Fibroblast of skin of left quadriceps (primary cell): Measurements from ENCODE around the gene POLD4.
"Not testable (repeated sequence)": the region's sequence is repeated elsewhere in the genome, so short reads cannot be mapped to it uniquely, and the experiment has no call there.

Source experiments
- DNase-seq, 2 experiments: peaks; one replicate each; pipeline ENCODE4 v3.0.0-alpha.2; 2013; ENCODE audit warnings: low read depth in 2 of 2

The POLD4 gene

DNA sequence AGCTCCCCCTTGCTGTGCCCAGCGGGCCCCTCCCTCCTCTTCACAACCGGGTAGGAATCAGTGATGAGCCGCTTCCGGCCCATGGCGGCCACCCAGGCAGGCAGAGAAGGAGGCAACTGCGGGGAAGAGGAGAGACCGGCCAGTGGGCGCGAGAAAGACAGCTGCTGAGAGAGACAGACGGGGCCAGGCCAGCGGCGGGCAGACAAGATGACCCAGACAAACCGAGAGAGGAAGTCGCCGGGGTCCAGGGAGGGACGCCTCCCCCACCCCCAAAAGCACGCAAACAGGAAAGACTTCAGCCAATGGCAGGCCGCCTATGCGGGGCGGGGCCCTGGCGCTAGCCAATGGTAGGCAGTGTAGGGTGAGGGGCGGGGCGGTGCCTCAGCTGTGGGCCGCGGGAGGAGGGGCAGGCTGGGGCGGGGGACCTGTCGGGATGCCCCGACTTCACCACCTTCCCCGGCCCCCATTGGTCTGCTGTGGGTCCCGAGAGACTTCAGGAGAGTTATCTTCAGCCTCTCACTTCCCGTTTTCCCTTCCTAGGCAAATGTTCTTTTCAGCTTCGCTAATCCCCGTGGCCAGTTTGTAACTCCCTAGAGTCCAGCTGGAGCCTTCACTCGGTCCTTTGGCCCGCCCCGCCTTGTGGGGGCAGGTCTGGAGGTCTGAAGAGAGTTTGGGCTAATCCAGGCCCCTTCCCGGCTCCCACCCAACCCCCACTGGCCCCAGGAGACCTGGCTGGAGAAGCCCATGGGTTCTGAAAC is at the start of gene POLD4:
TSS of gene POLD4 (minus strand) at position 230 of the 758 bp plus-strand sequence. CDS start at position 83, 147 bp downstream.
- peak; percentile 88 for DNase-seq

DNA sequence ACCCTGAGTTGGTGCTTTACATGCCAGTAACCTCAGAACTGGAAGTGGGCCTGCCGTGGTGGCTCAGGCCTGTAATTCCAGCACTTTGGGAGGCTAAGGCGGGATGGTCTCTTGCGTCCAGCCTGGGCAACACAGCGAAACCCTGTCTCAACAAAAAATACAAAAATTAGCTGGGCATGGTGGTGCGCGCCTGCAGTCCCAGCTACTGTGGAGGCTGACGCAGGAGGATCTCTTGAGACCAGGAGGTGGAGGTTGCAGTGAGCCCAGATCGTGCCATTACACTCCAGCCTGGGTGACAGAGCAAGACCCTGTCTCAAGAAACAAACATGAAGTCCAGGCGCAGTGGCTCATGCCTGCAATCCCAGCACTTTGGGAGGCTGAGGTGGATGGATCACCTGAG is 49.7 kb upstream of the POLD4 start:
- not testable (repeated sequence) for DNase-seq

DNA sequence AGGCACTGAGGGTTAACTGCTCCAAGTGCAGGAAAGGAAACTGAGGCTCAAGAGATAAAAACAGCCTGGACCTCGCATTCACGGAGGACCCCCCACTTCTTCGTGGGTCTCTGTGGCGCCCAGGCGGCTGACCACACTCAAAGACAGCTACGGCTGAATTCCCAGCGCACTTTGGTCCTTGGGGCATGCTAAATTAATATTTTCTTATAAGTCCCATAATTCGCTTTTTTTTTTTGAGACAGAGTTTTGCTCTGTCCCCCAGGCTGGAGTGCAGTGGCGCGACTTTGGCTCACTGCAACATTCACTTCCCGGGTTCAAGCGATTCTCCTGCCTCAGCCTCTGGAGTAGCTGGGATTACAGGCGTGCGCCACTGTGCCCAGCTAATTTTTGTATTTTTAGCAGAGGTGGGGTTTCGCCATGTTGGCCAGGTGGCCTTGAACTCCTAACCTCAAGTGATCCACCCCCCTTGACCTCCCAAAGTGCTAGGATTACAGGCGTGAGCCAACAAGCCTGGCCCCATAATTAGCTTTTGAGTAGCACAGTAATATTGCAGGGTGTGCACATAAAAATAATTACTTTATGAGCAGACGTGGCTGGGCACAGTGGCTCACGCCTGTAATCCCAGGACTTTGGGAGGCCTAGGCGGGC is 49.0 kb upstream of the POLD4 start:
- not testable (repeated sequence) for DNase-seq

DNA sequence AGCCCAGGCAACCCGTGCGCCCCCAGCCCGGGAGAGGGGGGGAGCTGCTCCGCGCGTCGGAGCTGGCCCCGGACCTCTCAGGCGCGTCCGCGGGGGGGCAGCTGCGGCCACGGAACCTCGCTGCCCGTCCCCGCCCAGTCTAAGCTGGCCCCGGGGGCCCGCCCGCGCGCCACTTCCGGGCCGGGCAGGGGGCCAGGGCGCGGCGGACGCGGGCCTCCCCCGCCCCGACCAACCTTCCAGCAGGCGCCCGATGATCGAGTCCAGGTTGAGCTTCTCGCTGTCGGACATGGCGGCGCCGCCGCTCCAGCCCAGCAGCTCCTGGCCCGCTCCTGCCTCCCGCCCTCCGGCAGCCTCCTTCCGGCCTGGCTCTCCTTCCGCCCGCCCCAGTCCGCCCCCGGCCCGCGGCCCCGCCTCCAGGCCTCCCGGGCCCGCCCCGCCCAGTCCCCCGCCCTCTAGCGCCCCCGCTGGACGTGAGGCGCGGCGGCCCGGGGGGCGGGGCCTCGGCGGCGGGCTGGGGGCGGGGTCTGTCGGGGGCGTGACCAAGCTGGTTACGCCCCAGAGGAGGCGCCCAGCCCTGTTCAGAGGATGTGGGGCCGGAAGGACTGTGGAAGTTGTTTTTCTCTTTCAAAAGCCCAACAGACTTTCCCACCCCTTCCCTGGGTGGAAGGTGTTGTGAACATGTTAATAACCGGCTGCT is 48.3 kb upstream of the POLD4 start, which contains the start of gene PPP1CA:
TSS of gene PPP1CA (minus strand) at position 364 of the 697 bp plus-strand sequence. CDS start at position 288, 76 bp downstream.
- peak; percentile 73 to 75 for DNase-seq

- no peak for DNase-seq
Observed at GRCh38 chr11:67400942-67401494, 47.7 kb upstream of the POLD4 start.

GRCh38 chr11:67400251-67400941 is 47.0 kb upstream of the POLD4 start:
- DNase-seq, result no peak

GRCh38 chr11:67398661-67399563 is 45.6 kb upstream of the POLD4 start:
- DNase-seq, result no peak

DNA sequence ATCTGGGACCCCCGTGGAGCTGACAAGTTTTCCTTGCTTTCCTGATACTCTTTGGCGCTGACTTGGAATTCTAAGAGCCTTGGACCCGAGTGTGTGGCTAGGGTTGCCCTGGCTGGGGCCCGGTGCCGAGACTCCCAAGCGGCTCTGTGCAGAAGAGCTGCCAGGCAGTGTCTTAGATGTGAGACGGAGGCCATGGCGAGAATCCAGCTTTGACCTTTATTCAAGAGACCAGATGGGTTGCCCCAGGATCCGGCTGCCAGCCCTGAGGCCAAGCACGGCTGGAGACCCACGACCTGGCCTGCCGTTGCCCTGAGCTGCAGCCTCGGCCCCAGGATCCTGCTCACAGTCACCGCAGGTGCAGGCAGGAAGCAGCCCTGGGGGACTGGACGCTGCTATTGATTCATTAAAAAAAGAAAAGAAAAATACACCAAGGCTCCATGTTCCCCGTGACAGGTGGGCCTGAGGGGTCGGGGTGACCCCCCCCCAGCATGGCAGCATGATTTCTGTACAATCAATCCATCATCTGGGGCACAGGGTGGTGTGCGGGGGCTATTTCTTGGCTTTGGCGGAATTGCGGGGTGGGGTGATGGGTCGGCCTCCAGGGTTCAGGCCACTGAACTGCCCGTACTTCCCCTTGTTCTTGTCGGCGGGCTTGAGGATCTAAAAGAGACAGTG is 44.8 kb upstream of the POLD4 start:
- no peak for DNase-seq

GRCh38 chr11:67397536-67397935 is 44.2 kb upstream of the POLD4 start:
- no peak for DNase-seq

- DNase-seq, result no peak
Observed at GRCh38 chr11:67396587-67397389, 43.4 kb upstream of the POLD4 start.

- DNase-seq, result no peak
Observed at GRCh38 chr11:67396259-67396581, 42.9 kb upstream of the POLD4 start.

DNA sequence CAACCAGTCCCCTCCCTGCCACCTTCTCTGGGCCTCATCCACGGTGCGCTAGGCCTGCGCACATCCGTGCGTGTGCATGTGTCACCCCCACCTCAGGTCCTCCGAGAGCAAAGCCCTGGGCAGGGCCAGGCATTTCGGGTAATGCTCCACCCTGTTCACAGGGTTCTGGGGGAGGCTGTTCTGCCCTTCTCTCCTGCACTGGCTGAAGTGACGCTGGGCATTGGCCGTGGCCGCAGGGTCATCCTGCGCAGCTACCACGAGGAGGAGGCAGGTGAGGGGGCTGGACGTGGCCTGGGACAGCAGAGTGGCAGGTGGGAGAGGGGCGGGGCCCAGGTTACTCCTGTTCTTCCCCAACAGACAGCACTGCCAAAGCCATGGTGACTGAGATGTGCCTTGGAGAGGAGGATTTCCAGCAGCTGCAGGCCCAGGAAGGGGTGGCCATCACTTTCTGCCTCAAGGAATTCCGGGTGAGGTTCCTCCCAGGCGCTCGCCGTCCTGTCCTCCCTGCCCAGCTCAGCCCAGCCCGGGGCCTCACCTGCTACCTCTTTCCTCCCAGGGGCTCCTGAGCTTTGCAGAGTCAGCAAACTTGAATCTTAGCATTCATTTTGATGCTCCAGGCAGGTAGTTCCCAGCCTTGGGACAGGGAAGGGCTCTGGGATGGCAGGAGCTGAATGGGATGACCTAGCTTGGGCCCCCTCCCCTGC is 42.4 kb upstream of the POLD4 start:
- DNase-seq, result no peak

- no peak for DNase-seq
Observed at GRCh38 chr11:67393990-67394389, 40.6 kb upstream of the POLD4 start.

DNA sequence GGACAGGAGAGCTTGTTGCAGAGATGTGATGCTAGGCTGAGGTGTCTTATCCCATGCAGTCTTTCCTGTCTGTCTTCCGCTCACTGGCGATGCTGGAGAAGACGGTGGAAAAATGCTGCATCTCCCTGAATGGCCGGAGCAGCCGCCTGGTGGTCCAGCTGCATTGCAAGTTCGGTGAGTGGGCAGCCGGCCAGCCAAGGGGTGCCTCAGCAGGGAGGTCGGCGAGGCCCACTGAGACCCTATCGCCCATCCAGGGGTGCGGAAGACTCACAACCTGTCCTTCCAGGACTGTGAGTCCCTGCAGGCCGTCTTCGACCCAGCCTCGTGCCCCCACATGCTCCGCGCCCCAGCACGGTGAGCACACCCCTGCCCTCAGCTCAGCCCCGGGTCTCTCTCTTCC is 40.1 kb upstream of the POLD4 start:
- DNase-seq, result no peak

DNA sequence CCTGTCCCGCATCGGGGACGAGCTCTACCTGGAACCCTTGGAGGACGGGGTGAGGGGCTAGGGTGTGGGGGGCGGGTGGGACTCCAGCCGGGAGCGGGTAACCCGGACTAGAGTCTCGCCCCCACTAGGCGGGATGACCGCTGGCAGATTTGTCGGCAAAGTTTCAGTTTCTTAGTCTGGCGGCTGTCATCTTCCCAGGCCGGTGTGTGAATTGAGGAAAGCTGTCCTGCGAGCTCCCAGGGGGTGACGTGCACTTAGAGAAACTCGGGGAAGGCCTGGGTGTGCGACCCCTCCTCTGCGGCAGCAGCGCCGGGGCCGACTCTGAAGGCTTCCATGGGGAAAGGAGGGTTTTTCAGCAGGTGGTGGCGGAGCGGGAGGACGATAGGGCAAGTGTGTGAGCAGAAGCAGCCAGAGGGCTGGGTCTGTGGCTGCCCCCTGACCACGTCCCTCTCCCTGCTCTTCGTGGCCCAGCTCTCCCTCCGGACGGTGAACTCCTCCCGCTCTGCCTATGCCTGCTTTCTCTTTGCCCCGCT is 38.9 kb upstream of the POLD4 start:
- DNase-seq, result no peak

DNA sequence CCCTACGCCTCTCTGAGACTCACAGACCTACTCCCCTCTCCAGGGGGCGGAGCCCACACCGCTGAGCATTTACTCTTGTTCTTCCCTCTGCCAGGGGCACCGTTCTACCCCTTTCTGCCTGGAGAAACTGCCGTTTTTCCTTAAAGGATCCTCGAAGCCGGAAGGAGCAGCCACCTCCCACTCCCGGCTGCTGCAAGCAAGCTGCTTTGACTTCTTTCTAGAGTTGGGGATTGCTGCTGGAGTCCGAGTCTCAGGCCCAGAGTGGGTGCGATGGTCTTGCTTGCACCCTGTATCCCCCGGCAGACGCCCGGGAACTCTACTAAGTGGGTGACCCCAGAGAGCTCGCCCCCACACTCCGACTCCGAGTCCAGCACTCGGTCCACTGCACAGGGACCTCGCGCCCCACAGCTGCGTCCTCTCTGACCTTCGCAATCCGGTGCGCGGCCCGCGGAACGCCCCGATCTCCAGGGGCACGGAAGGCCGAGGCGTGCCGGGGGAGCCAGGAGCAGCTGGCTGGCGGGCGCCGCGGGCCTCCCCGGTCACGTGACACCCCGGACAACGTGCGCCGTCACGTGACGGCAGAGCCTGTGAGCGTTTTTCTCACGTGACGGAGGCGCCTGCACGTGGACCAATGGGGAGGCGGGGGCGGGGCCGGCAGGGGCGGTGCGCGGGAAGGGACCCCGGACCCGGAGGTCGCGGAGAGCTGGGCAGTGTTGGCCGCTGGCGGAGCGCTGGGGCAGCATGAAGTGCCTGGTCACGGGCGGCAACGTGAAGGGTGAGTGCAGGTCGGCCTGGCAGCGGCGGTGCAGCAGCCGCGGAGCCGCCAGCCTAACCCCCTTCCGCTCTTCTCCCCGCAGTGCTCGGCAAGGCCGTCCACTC is 38.2 kb upstream of the POLD4 start, which contains the start of gene RAD9A:
TSS of gene RAD9A (plus strand) at position 683 of the 879 bp plus-strand sequence. CDS start at position 742, 59 bp downstream.
- peak; percentile 84 to 86 for DNase-seq

DNA sequence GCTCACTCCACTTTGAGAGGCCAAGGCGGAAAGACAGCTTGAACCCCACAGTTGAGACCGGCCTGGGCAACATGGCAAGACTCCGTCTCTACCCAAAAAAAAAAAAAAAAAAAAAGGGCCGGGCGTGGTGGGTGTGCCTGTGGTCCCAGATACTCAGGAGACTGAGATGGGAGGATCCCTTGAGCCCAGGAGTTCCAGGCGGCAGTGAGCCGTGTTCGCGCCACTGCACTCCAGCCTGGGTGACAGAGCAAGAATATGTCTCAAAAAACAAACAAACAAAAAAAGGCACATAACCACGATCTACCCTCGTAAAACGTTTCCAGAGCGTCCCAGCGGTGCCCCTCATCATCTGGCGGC is 37.6 kb upstream of the POLD4 start:
- DNase-seq, result no peak
